Hepatocyte (in vitro differentiated cells): ENCODE results near the gene SCN2A.

Source experiments
- CTCF ChIP-seq: fragments of 200-600 bp; sonication (generic); IDR thresholded peaks from 2 replicates; pipeline ENCODE4 v1.5.1; 2016; ENCODE audit warnings: antibody characterized with exemption, mild to moderate bottlenecking; ENCODE audit not compliant: poor library complexity
- EZH2 ChIP-seq: fragments of 200-600 bp; sonication (generic); IDR thresholded peaks from 2 replicates; pipeline ENCODE4 v1.6.1; 2016; ENCODE audit warnings: antibody characterized with exemption, mild to moderate bottlenecking, borderline replicate concordance

GRCh38 chr2:165305391-165306096 is 66.3 kb downstream of the SCN2A start:
- TF ChIP-seq CTCF, result no peak
- no peak for TF ChIP-seq EZH2
